GM19351 (cell line): ENCODE measurements around the gene ABI3.
"Not testable (repeated sequence)": the region's sequence is repeated elsewhere in the genome, so short reads cannot be mapped to it uniquely, and the experiment has no call there.

Experiments used
- ATAC-seq: cut with Tn5 transposase; IDR thresholded peaks from one replicate; pipeline ENCODE4 v1.9.1; 2021; ENCODE audit warnings: mild to moderate bottlenecking, moderate library complexity; ENCODE audit not compliant: unreplicated experiment

ABI3 gene, protein sequence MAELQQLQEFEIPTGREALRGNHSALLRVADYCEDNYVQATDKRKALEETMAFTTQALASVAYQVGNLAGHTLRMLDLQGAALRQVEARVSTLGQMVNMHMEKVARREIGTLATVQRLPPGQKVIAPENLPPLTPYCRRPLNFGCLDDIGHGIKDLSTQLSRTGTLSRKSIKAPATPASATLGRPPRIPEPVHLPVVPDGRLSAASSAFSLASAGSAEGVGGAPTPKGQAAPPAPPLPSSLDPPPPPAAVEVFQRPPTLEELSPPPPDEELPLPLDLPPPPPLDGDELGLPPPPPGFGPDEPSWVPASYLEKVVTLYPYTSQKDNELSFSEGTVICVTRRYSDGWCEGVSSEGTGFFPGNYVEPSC

DNA sequence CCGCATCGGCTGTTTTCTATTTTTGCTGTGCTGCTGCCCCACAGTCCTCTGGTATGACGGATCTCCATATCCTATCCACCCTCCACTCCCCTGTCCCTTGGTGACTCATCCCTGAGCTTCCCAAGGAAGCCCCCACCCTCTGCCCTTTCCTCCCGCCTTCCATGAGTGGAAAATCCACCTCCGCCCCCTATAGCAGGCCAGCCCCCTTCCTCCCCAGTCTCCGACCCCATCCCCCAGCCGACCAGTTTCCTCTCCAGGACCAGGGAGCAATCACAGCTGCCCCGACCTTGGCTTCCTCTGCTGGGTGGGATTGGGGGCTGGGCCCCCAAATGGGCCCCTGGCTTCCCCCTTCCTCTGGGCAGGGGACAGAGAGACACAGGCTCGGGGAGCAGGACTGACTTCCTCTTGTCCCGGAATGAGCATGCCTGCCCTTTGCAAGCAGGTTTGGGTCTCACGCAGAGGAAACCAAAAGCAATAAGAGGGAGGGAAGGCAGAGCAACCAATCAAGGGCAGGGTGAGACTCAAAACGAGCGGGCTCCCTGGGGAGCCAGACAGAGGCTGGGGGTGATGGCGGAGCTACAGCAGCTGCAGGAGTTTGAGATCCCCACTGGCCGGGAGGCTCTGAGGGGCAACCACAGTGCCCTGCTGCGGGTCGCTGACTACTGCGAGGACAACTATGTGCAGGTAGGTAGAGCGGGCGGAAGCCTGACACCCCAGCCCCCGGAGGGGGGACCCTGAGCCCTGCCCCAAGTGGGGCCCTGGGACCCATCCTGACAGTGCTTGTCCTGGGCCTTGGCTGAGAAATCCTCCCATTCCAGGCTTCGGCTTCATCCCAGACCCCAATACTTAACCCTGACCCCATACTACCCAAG lies at the start of gene ABI3, which contains the start of gene GNGT2:
TSS of gene ABI3 (plus strand) at position 550 of the 872 bp plus-strand sequence. CDS start at position 568, 18 bp downstream.
TSS of gene GNGT2 (minus strand) at position 417 of the 872 bp plus-strand sequence. CDS start 3,152 bp downstream, outside the sequence.
- ATAC-seq = peak; percentile 86

GRCh38 chr17:49162866-49163265 lies 47.6 kb upstream of the ABI3 start:
- no peak for ATAC-seq

- no peak for ATAC-seq
These were observed 45.4 kb upstream of the ABI3 start for GRCh38 chr17:49165143-49165542.

DNA sequence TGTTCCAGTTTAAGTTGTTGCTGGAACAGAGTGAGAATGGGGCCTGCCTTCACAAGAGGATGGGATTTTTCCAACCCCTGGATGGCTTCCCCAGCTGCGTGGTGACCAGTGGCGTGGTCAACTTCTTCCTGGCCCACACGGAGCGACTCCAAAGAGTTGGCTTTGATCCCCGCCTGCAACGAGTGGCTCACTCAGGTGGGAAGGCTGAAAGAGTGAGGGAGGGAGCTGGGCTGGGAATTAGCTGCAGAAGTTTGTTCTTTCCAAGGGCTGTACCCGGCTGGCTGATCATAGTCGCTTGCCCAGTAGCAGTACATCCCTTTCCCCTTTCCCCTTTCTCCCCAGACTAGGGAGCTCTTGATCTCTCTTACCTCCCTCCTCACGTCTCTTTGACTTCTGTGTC lies 41.8 kb upstream of the ABI3 start:
- no peak for ATAC-seq

GRCh38 chr17:49170216-49170615 lies 40.3 kb upstream of the ABI3 start:
- no peak for ATAC-seq

DNA sequence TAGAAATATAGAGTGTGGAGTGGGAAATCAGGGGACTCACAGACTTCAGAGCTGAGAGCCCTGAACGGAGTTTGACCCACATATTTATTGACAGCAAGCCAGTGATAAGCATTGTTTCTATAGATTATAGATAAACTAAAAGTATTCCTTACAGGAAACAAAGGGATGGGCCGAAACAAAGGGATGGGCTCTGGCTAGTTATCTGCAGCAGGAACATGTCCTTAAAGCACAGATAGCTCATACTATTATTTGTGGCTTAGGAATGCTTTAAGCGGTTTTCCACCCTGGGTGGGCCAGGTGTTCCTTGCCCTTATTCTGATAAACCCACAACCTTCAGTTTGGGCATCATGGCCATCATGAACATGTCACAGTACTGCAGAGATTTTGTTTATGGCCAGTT lies 39.8 kb upstream of the ABI3 start:
- not testable (repeated sequence) for ATAC-seq

DNA sequence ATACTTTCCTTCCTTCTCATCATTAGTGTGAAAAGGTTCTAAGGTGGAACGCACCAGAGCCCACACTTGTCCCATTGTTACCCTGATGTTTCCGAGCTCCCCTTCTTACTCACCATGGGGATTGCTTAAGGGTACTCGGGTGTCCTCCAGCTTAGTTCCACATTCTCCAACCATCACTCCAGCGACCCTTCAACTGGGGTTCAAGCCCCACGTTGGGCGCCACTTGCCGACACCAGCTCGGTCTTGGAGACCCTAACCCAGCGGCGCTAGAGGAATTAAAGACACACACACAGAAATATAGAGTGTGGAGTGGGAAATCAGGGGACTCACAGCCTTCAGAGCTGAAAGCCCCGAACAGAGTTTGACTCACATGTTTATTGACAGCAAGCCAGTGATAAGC lies 34.5 kb upstream of the ABI3 start:
- ATAC-seq = not testable (repeated sequence)

DNA sequence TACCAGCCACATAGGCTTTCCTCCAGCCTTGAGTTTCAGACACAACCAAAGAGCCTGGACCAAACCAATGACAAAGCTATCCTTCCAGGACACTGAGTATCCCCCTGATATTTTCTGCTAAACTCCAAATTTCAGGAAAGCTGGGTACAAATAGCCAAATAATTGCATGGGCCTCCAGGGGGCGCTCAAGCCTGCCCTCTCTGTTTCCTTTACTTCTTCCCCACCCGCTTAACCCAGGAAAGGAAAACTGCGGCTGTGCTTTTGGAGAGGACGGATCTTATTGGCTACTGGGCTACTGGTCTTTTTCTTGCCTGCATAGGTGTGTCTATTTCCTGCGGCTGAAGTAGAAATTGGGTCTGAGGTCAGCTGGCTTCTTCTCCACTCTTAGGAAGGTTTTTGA lies 30.2 kb upstream of the ABI3 start:
- ATAC-seq = no peak

DNA sequence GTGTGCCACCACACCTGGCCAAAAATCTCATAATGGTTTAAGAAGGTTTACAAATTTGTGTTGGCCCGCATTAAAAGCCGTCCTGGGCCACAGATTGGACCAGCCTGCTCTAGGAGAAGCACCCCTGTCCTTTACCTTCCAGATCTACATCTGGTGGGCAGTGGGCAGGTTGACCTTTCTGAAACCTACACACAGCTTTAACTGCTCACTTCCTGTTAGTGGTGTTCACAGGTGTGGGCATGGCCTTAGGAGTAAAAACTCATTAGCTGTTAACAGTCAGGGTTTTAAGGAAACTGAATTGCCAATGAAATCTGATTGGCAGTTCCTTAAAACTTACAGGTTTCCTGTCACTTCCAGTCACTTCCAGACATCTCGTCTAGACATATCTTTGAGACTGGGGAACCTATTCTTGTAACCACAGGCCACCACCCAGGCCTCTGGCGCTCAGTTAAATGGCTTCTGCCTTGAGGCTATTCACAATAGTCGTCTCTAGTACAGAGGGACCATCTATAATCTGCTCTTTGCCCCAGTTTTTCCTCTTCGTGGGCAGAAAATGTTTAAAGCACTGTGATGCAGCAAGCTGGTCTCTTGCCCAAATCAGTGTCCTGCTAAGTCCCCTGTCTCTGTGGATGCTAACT lies 29.4 kb upstream of the ABI3 start:
- ATAC-seq = no peak

- ATAC-seq = no peak
These were observed 27.2 kb upstream of the ABI3 start for GRCh38 chr17:49183341-49183740.

DNA sequence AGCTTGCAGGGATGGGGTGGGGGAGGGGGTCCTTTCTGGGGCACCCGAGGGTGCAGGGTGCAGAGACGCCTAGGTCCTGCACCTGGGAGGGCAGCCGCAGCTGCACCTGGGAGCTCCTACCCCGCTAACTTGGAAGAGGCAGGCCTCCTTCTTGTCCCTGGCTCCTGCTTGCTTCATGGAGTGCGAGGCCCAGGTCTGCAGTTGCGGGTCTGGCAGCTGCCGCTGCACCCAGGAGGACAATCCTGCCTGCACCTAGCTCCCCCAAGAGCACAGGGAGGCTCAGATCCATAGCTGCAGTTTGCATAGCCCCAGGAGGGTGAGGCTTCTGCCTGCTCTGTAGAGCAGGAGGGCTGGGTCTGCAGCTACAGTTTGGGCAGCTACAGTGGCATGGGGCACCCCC lies 26.7 kb upstream of the ABI3 start:
- no peak for ATAC-seq

DNA sequence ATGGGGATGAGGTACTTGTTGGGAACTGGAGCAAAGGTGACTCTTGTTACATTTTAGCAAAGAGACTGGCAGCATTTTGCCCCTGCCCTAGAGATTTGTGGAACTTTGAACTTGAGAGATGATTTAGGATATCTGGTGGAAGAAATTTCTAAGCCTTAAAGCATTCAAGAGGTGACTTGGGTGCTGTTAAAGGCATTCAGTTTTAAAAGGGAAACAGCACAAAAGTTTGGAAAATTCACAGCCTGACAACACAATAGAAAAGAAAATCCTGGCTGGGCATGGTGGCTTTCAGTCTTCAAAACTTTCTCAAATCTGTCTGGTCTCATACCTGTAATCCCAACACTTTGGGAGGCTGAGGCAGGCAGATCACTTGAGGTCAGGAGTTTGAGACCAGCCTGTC lies 26.0 kb upstream of the ABI3 start:
- ATAC-seq = not testable (repeated sequence)

DNA sequence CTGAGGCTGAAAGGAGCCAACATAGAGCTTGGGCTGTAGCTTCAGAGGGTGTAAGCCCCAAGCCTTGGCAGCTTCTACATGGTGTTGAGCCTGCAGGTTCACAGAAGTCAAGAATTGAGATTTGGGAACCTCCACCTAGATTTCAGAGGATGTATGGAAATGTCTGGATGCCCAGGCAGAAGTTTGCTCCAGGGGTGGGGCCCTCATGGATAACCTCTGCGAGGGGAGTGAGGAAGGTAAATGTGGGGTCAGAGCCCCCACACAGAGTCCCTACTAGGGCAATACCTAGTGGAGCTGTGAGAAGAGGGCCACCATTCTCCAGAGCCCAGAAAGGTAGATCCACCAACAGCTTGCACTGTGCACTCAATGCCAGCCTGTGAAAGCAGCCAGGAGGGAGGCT lies 25.1 kb upstream of the ABI3 start:
- not testable (repeated sequence) for ATAC-seq

- ATAC-seq = no peak
These were observed 23.2 kb upstream of the ABI3 start for GRCh38 chr17:49187301-49187700.

- ATAC-seq = no peak
These were observed 19.6 kb upstream of the ABI3 start for GRCh38 chr17:49190932-49191331.

DNA sequence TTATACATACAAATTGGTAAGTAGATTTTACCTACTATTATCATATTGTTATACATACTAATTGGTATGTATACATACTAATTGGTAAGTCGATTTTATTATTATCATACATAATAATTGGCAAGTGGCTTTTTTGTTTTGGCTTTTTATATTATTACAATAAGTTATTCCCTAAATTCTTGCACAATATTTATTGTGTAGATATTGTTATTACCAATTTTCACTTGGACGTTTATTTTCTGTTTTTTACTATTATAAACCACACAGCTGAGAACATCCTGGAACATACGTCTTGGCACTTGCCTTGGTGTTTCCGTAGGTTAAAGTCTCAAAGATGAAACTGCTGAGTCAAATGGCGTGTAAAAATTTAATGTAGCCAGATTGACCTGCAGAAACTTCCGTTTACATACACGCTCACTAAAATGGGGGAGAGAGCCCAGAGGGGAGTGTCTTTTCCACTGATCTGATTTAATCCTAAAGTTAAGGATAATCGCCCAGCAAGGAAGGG lies 19.0 kb upstream of the ABI3 start:
- ATAC-seq = peak; percentile 13

DNA sequence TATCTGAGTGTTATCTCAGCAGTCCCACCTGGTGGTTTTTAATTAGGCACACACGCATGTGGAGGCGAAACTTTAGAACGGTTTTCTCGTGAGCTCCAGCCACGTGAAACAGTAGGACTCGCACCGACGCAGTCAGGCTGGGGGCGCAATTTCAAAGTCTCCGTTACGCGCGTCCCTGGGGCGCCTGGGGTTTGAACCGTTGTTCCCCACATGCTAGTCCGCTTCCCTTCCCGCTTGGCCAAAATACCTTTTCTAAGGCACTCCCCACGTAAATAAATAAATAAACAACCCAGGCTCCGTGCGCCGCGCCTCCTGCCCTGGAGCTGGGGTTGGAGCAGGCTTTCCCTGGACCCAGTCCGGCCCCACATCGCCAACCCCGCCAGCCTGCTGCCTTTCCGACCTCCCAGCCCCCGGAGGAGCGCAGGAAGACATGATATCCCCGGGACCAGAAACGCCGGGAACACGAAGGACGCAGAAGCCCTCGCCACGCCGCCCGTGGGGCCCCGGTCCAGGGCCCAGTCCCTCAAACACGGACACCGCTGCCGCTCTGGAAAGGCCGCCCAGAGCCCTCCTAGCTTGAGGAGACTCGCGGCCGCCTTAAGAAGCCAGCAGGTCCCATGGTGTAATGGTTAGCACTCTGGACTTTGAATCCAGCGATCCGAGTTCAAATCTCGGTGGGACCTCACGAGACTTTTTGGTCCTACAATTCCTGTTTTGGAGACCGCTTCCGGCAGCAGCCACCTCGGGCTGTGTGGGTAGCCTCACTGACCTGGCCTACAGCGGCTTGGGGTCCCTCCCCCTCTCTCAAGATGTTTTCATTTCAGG lies 18.4 kb upstream of the ABI3 start:
- ATAC-seq = peak; percentile 46

DNA sequence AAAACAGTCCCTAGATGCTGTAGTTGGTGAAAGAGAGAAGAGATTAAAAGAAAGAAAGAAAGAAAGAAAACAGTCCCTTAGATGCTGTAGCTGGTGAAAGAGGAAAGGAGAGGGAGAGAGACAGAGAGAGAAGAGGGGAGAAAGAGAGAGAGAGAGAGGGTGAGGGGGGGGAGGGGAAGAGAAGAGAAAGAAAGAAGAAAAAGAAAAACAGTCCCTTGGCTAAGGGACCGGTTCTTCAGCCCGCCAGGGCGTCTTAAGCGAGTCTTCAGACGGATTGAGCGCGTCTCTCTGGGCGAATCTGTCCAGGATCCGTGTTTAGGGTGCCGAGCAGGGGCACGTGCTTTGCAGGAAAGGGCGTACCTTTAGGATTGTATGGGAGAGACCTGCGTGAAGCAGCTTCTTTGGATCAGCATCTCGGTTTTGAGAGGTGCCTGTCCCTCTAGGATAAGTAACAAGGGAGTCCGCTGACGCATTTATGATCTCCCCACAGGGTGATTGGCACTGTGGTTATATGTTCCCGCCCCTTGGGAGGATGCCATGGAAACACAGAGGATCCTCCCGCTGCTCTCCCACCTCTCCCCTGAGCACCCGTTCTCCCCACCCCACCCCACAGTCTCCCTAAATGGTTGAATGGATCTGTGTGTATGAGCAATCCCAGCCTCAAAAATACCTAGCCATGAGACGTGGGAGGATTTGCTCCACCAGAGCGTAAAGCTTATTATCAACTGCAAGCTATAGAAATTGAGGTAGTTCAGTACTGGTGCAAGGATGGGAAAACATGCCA lies 16.8 kb upstream of the ABI3 start:
- no peak for ATAC-seq

DNA sequence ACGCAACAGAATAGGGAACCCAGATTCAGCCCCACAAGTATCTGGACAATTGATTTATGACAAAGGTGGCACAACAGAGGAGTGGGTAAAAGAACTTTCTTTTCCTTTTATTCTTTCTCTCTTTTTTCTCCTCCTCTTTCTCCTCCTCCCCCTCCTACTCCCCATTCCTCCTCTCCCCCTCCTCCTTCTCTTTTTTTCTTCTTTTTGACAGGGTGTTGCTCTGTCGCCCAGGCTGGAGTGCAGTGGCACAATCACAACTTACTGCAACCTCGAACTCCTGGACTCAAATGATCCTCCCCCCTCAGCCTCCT lies 16.3 kb upstream of the ABI3 start:
- ATAC-seq = no peak

DNA sequence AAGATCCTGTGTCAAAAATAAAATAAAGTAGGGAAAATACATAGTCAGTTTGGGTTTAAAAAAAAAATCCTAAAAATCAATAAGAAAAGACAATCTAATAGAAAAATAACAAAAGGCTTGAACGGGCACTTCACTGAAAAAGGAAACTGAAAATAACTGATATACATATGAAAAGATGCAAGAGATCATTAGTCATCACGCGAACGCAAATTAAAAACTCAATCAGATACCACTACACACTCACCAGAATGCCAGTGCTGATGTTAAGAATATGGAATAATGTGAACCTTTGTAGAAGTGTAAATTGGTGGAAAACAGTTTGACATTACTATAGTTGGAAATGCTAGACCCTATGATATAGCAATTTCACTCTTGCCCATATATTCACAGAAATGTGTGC lies 14.8 kb upstream of the ABI3 start:
- no peak for ATAC-seq
